HG02970 (cell line): Measurements from ENCODE around the gene SLC22A13.

Experiments used
- ATAC-seq: cut with Tn5 transposase; IDR thresholded peaks from one replicate; pipeline ENCODE4 v1.9.1; 2021; ENCODE audit warnings: mild to moderate bottlenecking, moderate library complexity, moderate number of reproducible peaks; ENCODE audit not compliant: unreplicated experiment, low FRiP score

Gene SLC22A13

GRCh38 chr3:38323060-38323459 lies 57.4 kb downstream of the SLC22A13 start:
- no peak for ATAC-seq

DNA sequence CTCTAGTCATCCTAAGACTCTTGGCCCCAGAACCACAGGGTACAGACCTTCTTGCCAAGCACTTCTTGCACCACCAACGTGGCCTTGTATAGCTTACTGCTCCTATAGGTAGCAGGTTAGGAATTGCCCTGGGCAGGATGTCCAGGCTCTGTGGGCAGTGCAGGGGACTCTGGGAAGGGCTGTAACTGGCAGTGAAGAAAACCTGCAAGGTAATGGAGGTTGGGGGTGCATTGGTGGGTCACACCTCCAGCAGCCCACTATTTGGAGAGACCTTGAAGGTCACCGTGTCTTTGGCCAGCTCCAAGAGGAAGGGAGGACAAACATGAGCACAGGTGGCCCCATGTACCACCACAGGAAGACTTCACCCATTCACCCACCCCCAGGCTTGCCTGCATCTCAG lies 59.6 kb downstream of the SLC22A13 start:
- no peak for ATAC-seq

DNA sequence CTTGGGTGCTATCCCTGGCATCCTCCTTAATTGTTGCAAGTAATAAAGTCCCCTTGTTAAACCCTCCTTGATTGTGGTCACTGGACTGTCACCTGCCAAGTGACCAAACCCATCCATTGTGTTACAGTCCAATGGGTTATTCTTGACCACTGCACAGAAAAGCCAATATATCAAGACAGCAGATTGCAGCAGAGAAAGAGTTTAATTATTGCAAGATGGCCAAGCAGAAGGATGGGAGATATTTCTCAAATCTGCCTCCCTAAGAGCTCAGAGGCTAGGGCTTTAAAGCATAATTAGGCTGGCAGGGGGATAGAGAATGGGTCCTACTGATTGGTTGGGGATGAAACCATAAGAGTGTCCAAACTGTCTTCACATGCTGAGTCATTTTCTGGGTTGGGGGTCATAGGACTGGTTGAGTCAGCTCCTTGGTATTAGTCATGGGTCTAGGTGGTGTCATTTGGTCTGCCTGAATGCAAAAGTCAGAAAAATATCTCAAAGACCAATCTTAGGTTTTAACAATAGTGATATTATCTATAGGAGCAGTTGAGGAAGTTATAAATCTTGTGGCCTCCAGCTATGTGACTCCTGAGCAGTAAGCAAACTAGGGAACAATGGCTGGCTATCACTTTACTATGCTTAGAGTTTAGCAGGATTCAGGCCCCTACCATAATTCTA lies 61.9 kb downstream of the SLC22A13 start:
- ATAC-seq, result no peak
